Thyroid gland (tissue), 4 donors: ENCODE measurements around the gene MMAB. TPM values are rescaled to one million over a fixed set of nuclear protein-coding genes. Genes with fewer than 3 reads are reported as not detected.

Experiments used
- DNase-seq, 2 donors: peaks; one replicate each; pipeline ENCODE4 v3.0.0-alpha.2; 2019
- H3K27ac ChIP-seq, 3 donors: fragments of 200-600 bp; sonication (generic); 1 replicate in 2 of 3; 2 replicates in 1 of 3; pipeline ENCODE4 v1.5.1; 2016 to 2019; ENCODE audit warnings: mild to moderate bottlenecking in 1 of 3, moderate library complexity in 1 of 3
- H3K27me3 ChIP-seq: fragments of 200-600 bp; sonication (generic); one replicate; pipeline ENCODE4 v1.5.1; 2019
- H3K36me3 ChIP-seq, 2 donors: fragments of 200-600 bp; sonication (generic); one replicate each; pipeline ENCODE4 v1.5.1; 2016 to 2019
- H3K4me1 ChIP-seq, 2 donors: fragments of 200-600 bp; sonication (generic); one replicate each; pipeline ENCODE4 v1.5.1; 2017 to 2019
- H3K4me3 ChIP-seq, 3 donors: fragments of 200-600 bp; sonication (generic); replicated peaks in 1 of 3; 1 replicate in 2 of 3; 2 replicates in 1 of 3; pipeline ENCODE4 v1.5.1; 2016; ENCODE audit warnings: mild to moderate bottlenecking in 1 of 3
- H3K9me3 ChIP-seq: fragments of 200-600 bp; sonication (generic); one replicate; pipeline ENCODE4 v1.5.1; 2017
- POLR2A ChIP-seq, 2 donors: fragments of 450-650 bp; IDR thresholded peaks; one replicate each; pipeline ENCODE4 v1.6.1; 2017; ENCODE audit warnings: antibody characterized with exemption in 2 of 2, mild to moderate bottlenecking in 2 of 2, moderate library complexity in 1 of 2
- WGBS, 2 donors: methylation state at CpG; one replicate each; pipeline ENCODE4 v1.1.5; 2017; 5-methylcytosine and 5-hydroxymethylcytosine counted together
- intact Hi-C: fragments of 100-400 bp; cut with DNase I; formaldehyde crosslinking; loops from one replicate; pipeline ENCODE4 v1.15.1; 2023
- total RNA-seq, 4 donors: library from RNA; depleted of rRNA; stranded (reverse); fragments of >200 nt; gene quantifications; one replicate each; pipeline ENCODE4 v1.2.3, GENCODE V29; 2016
- TF ChIP-seq, protein P1 (sequence below), 6 experiments: fragments of 200-600 bp in 3 of 6; fragments of 450-650 bp in 3 of 6; sonication (generic) in 3 of 6; IDR thresholded peaks; one replicate each; pipeline ENCODE4 v1.5.1; 2016 to 2019; ENCODE audit warnings: antibody characterized with exemption in 6 of 6, mild to moderate bottlenecking in 2 of 6, inconsistent platforms in 1 of 6, moderate library complexity in 1 of 6

Gene MMAB
- total RNA-seq, 4 donors from 2014 or later, result 40.3 to 82.2 (median 69.7) TPM

DNA sequence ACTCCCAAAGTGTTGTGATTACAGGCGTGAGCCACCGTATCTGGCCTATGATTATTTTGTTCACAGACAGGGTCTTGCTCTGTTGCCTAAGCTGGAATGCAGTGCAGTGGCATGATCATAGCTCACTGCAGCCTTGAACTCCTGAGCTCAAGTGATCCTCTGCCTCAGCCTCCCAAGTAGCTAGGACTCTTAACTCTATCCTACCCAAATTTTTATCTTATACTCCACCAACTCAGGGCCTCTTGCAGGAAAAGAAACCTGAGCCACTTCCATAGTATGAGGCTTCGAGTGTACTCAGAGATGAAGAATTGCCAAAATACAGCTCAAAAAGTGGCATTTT lies 828 bp downstream of the MMAB start:
- TF ChIP-seq, protein P1, sequence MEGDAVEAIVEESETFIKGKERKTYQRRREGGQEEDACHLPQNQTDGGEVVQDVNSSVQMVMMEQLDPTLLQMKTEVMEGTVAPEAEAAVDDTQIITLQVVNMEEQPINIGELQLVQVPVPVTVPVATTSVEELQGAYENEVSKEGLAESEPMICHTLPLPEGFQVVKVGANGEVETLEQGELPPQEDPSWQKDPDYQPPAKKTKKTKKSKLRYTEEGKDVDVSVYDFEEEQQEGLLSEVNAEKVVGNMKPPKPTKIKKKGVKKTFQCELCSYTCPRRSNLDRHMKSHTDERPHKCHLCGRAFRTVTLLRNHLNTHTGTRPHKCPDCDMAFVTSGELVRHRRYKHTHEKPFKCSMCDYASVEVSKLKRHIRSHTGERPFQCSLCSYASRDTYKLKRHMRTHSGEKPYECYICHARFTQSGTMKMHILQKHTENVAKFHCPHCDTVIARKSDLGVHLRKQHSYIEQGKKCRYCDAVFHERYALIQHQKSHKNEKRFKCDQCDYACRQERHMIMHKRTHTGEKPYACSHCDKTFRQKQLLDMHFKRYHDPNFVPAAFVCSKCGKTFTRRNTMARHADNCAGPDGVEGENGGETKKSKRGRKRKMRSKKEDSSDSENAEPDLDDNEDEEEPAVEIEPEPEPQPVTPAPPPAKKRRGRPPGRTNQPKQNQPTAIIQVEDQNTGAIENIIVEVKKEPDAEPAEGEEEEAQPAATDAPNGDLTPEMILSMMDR (IDR thresholded peaks at IDR 0.05), result no peak
- TF ChIP-seq POLR2A (IDR thresholded peaks at IDR 0.05), result no peak
- peak overlapping the region in 2 of 3 donors; percentile 33 to 64 for H3K4me3 ChIP-seq
- DNase-seq, result no peak
- peak overlapping the region in 2 of 3 donors; percentile 34 to 77 for H3K27ac ChIP-seq
- H3K36me3 ChIP-seq, result peaks cover 18 to 29% of the 10 kb centered on the region in 2 donors
- intact Hi-C loops, result no loop called here
- 28 to 31% methylated on average over 3 of the region's 3 CpGs for WGBS, 2 donors
- H3K27me3 ChIP-seq, result no peaks in the 10 kb centered on the region
- H3K9me3 ChIP-seq, result no peaks in the 10 kb centered on the region
- peaks cover 16 to 20% of the 10 kb centered on the region in 2 donors for H3K4me1 ChIP-seq

DNA sequence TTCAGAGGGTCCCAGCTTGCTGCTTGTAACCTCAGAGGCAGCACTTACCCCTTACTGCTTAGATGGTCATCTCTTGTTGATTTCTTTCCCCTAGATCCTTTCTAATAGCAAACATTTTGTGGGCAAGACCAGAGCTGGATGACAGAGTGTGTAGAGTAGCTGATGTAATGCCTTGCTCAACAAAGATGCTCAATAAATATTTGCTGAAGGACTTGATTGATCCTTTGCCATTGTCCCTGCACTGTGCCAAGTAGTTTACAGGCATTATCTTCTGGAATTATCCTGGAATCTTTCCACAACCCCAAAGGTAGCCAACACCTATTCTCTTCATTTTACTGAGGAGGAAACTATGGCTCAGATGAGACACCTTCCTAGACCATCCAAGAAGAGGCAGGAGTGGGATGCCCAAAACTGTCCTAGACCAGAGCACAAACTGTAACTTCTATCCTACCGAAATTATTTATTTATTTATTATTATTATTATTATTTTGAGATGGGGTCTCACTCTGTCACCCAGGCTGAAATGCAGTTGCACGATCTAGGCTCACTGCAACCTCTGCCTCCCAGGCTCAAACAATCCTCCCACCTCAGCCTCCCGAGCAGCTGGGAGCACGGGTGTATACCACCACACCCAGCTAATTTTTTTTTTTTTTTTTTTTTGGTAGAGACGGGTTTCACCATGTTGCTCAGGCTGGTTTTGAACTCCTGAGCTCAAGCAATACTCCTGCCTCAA lies 1.4 kb downstream of the MMAB start:
- no peak overlapping the region for H3K4me3 ChIP-seq
- H3K4me1 ChIP-seq, result peaks cover 16 to 20% of the 10 kb centered on the region in 2 donors
- TF ChIP-seq POLR2A (IDR thresholded peaks at IDR 0.05), result no peak
- TF ChIP-seq, protein P1 (IDR thresholded peaks at IDR 0.05), result no peak
- H3K36me3 ChIP-seq, result peaks cover 18 to 29% of the 10 kb centered on the region in 2 donors
- no peaks in the 10 kb centered on the region for H3K27me3 ChIP-seq
- DNase-seq, result no peak
- intact Hi-C loops, result no loop called here
- no peaks in the 10 kb centered on the region for H3K9me3 ChIP-seq
- no peak overlapping the region for H3K27ac ChIP-seq
- 88 to 89% methylated on average over 5 of the region's 5 CpGs for WGBS, 2 donors

DNA sequence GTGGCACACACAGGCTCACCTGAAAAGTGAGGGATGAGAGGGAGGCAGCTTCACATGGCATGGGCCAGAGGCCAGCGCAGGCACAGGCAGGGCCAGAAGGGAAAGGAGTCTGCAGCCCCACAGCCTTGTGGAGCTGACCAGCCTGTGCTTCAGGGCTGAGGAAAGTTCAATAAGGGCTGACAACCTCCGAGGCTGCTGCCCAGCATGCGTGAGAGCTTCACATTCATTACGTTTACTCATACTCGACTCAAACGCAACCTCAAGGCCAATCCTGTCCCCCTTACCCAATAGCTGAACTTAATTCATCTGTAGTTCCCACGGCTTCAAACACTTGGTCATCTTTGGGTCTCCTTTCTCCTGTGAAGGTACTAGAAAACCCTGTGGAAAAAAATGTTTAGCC lies 4.8 kb downstream of the MMAB start:
- intact Hi-C loops, result no loop called here
- Histone ChIP-seq H3K27ac (no peak overlapping the region), H3K27me3 (no peaks in the 10 kb centered on the region), H3K36me3 (peaks cover 18 to 27% of the 10 kb centered on the region in 2 donors), H3K9me3 (no peaks in the 10 kb centered on the region), H3K4me3 (no peak overlapping the region), H3K4me1 (peaks cover 8 to 10% of the 10 kb centered on the region in 2 donors)
- DNase-seq, result no peak
- whole genome bisulfite sequencing, 2 donors, result 89 to 94% methylated on average over 6 to 7 of the region's 7 CpGs
- TF ChIP-seq, protein P1 (IDR thresholded peaks at IDR 0.05), result no peak
- TF ChIP-seq POLR2A (IDR thresholded peaks at IDR 0.05), result no peak

DNA sequence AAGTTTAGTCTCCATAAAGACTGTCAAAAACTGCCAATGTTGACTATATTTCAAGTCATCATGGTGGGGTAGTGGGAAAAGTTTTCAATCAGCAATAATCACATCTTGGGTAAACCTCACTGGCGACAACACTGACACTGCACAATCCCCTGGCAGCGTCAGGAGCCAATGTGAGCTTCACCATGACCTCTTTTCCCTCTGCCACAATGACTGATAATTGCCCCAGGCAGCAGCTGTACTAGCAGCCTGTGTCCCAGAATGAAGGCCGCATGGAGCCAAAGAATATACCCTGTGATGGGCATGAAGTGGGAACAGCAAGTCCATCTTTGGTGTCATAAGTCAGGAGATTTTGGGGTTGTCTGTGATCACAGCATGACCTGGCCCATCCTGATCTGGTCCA lies 5.3 kb downstream of the MMAB start:
- peaks cover 23 to 27% of the 10 kb centered on the region in 2 donors for H3K36me3 ChIP-seq
- H3K9me3 ChIP-seq, result no peaks in the 10 kb centered on the region
- no peak overlapping the region for H3K27ac ChIP-seq
- H3K4me3 ChIP-seq, result no peak overlapping the region
- TF ChIP-seq POLR2A (IDR thresholded peaks at IDR 0.05), result no peak
- TF ChIP-seq, protein P1 (IDR thresholded peaks at IDR 0.05), result no peak
- no peaks in the 10 kb centered on the region for H3K27me3 ChIP-seq
- WGBS, 2 donors, result 93% methylated on average over 3 of the region's 3 CpGs
- intact Hi-C loops, result no loop called here
- H3K4me1 ChIP-seq, result peaks cover 8 to 10% of the 10 kb centered on the region in 2 donors
- DNase-seq, result no peak

DNA sequence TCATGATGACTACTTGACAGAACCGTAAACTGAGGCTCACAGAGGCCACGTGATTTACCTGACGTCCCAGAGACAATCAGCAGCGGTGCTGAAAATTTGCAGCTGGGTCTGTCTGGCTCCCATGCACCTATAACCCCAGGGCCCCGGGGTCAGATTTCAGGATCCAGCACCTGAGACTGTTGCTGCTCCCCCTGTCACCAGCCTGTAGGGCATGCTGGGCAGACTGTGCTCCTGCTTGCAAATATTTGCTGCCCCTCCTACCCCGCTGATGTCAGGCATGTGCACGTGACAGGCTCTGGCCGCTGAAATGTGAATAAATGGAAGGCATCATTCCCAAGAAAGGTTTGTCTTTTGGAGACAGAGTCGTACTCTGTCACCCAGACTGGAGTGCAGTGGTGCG lies 6.0 kb downstream of the MMAB start:
- Histone ChIP-seq H3K4me1 (peaks cover 1 to 3% of the 10 kb centered on the region in 2 donors), H3K9me3 (no peaks in the 10 kb centered on the region), H3K27me3 (no peaks in the 10 kb centered on the region), H3K36me3 (peaks cover 23 to 27% of the 10 kb centered on the region in 2 donors), H3K27ac (no peak overlapping the region), H3K4me3 (no peak overlapping the region)
- DNase-seq, result no peak
- intact Hi-C loops, result no loop called here
- 90 to 94% methylated on average over 10 of the region's 10 CpGs for WGBS, 2 donors
- TF ChIP-seq, protein P1 (IDR thresholded peaks at IDR 0.05), result no peak
